RWPE1 (cell line): ENCODE results near the gene TFPI2.

Experiments used
- CTCF ChIA-PET: fragments of 350-600 bp; sonication (Branson Sonifier 250); formaldehyde crosslinking; extraction: SDS; loops from one replicate; lab custom pipeline; 2021; lab: Yijun Ruan, JAX
- POLR2A ChIA-PET: fragments of 400-600 bp; formaldehyde crosslinking; extraction: SDS; loops from one replicate; lab custom pipeline; 2020; ENCODE audit warnings: antibody characterized with exemption; ENCODE audit not compliant: low non-redundant PET; lab: Yijun Ruan, JAX
- DNase-seq: peaks from one replicate; pipeline ENCODE4 v3.0.0; 2012; ENCODE audit warnings: low spot score
- H3K27ac ChIP-seq: fragments of 450-650 bp; 2 replicates; pipeline ENCODE4 v1.5.1; 2017
- TF ChIP-seq, protein P1 (sequence below): fragments of 450-650 bp; conservative IDR thresholded peaks from 2 replicates; pipeline ENCODE4 v1.5.1; 2017; ENCODE audit warnings: low read depth, mild to moderate bottlenecking

The TFPI2 gene

DNA sequence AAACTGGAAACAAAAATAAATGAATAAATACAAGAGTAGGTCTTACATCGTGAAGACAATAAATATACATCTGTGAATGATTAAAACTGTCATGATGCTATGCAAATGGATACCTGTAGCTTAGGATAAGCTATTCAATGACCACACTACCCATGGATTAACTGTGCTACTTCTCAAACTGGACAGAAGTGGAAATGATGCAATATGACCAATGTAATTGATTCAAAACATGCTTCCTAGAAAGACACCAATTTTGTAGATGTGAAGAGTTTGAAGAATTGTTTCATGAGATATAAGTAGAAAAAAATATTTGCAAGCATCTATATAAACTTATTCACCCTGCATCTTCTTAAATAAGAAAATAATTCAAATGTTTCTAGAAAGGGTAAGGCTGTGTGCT lies 36.1 kb downstream of the TFPI2 start:
- H3K27ac ChIP-seq: no peak overlapping the region
- no peak for DNase-seq
- ChIA-PET POLR2A (no interaction called here), CTCF (no interaction called here)
- TF ChIP-seq, protein P1, sequence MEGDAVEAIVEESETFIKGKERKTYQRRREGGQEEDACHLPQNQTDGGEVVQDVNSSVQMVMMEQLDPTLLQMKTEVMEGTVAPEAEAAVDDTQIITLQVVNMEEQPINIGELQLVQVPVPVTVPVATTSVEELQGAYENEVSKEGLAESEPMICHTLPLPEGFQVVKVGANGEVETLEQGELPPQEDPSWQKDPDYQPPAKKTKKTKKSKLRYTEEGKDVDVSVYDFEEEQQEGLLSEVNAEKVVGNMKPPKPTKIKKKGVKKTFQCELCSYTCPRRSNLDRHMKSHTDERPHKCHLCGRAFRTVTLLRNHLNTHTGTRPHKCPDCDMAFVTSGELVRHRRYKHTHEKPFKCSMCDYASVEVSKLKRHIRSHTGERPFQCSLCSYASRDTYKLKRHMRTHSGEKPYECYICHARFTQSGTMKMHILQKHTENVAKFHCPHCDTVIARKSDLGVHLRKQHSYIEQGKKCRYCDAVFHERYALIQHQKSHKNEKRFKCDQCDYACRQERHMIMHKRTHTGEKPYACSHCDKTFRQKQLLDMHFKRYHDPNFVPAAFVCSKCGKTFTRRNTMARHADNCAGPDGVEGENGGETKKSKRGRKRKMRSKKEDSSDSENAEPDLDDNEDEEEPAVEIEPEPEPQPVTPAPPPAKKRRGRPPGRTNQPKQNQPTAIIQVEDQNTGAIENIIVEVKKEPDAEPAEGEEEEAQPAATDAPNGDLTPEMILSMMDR: no peak

DNA sequence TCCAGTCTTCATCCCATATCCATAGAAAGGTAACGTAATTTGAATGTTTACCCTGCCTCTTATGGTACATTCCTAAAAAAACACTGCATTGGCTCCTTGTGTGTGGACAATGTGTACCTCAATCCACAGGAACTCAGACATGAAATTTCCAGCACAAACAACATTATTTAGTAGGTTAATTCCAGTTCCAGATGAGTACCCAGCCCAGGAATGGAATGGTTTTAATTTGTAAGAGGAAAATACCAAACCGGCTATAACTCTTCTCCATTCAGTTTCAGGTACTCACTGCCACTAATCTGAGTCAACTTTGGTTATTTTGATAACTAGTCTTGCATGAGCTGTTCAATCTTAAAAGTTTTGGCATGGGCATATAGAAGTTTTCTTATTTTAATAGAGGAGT lies 39.0 kb downstream of the TFPI2 start:
- TF ChIP-seq, protein P1: no peak
- no peak for DNase-seq
- ChIA-PET CTCF (no interaction called here), POLR2A (no interaction called here)
- H3K27ac ChIP-seq: no peak overlapping the region

DNA sequence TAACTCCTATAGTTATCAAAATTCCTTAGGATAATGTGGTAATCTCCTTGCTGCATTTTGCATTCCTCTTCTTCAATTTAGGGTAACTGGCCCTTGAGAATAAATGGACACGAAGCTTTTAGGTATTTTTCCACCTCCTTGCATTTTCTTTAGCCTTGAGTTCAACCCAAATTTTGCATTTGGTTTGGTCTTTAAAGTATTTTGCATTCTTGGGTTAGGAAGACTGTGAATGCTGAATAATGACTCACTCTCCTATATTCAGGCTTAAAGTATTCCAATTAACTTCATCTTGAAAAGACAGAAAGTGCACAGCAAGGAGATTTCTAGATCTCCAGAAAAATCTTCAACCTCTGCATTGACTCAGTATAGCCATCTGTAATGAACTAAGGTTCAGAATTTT lies 47.3 kb downstream of the TFPI2 start:
- H3K27ac ChIP-seq: no peak overlapping the region
- TF ChIP-seq, protein P1: no peak
- DNase-seq: no peak
- ChIA-PET POLR2A (no interaction called here), CTCF (no interaction called here)

DNA sequence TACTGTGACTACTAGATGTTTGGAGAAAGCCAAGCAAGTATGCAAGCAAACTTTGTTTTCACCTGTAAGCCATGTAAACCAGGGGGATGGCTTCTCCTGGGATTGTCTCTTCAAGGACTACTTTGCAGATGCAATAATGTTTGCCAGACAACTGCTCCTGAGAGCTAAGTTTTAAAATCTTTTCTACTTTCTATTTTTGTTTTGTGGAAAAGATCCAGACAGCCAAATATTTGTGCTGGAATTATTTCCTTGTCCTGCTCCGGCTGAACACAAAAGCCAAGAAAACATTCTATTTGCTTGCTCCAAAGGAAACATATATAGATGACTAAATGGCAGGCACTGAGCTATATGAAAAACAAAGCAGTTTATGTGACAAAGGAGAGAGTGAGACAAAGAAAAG lies 51.6 kb downstream of the TFPI2 start:
- H3K27ac ChIP-seq: no peak overlapping the region
- DNase-seq: no peak
- ChIA-PET POLR2A (no interaction called here), CTCF (no interaction called here)
- TF ChIP-seq, protein P1: no peak

DNA sequence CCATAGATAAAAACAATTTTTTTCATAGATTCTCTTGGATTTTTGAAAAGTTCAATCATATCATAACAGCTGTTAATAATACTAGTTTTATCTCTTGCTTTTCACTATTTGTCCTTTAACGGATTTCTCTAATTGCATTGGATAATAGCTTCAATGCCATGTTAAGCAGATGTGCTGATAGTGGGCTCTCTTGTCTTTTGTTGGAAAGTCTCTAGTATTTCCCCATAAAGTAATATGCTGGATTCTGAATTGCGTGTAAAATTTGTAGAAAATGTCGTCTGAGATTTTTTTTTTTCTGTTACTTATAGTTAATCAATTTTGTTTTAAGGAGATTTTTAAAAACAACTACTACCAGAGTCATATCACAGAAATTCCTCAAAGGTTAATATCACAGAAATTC lies 53.3 kb downstream of the TFPI2 start:
- ChIA-PET CTCF (no interaction called here), POLR2A (no interaction called here)

DNA sequence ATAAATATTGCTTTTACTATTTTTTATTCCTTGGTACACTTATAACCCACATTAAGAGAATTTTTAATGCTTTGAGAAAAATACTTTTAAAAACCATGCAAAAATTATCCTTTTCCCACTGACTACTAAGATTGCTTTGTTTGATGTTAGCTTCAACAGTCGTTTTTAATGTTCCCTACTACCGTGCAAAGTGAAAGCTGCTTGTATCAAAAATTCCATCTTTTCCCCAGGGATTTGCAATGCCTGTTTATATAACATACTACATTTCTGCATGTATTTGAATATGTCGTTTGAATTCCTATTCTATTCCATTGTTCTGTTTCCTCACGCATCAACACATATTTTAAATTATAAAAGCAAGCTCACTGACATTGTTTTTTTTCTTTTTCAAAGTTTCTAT lies 54.4 kb downstream of the TFPI2 start:
- TF ChIP-seq, protein P1: no peak
- H3K27ac ChIP-seq: no peak overlapping the region
- ChIA-PET POLR2A (no interaction called here), CTCF (no interaction called here)
- DNase-seq: no peak

More for the DNA sequence above, 53.3 kb downstream of the TFPI2 start:
- no peak for DNase-seq
- TF ChIP-seq, protein P1: no peak
- no peak overlapping the region for H3K27ac ChIP-seq

DNA sequence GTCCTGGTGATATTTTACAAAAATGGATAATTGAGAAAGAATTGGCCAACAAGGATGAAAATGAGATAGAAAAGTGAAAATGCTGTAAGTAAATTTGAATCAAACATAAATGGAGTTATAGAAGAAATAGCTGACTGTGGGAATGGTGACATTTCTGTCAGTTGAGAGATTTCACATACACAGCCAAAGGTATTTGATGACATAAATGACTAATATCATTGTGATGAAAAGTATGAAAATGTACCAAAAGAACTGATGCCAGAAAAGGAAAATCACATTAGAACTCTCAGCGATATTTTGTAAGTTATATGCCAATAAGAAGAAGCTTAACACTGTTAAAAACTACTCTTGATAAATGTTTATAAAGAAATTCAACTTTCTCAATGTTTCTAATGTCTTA lies 54.9 kb downstream of the TFPI2 start:
- CTCF ChIA-PET: no interaction called here
- H3K27ac ChIP-seq: no peak overlapping the region
- TF ChIP-seq, protein P1: no peak
- POLR2A ChIA-PET: no interaction called here
- DNase-seq: no peak
